GM18505 (cell line): ENCODE results near the gene CREB5.

Experiments
- ATAC-seq: cut with Tn5 transposase; IDR thresholded peaks from one replicate; pipeline ENCODE4 v1.9.1; 2021; ENCODE audit not compliant: unreplicated experiment
- POLR2A ChIP-seq: IDR thresholded peaks from 4 replicates; pipeline ENCODE4 v1.6.1; 2011; ENCODE audit warnings: borderline replicate concordance; ENCODE audit not compliant: insufficient read depth, insufficient read length; ENCODE audit errors: extremely low read depth

CREB5 gene

GRCh38 chr7:28678431-28678965 lies 266.2 kb downstream of the CREB5 start:
- no peak for TF ChIP-seq POLR2A
- no peak for ATAC-seq

DNA sequence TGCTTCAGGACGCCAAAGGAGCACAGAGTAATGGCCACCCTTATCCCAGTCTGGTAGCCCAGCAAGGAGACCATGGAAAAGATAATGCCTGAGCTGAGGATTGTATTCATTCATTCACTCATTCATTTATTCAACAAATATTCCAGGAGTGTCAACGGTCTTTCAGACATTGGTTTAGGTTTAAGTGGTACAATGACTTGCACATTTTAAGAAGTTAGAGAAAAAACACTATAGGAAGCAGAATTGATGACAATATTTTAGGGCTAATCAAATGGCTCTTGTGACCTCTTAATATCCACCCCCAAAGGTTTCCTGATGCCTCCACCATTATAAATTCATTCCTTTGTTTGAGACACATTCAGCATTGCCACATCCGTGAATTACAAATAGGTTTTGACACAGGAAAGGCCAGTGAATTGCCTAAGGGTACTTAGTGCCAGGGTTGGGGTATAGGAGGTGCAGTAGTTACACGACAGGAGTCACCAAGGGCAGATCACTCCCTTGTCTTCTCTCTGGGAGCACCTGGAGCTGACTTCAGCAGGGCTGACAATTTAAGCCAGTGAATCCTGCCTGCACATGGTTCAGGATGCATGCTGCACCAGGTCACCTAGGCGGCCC lies 269.5 kb downstream of the CREB5 start:
- no peak for ATAC-seq
- no peak for TF ChIP-seq POLR2A

- no peak for ATAC-seq
- TF ChIP-seq POLR2A, result no peak
Observed at GRCh38 chr7:28682801-28683200, 270.5 kb downstream of the CREB5 start.

GRCh38 chr7:28684650-28685241 lies 272.4 kb downstream of the CREB5 start:
- no peak for TF ChIP-seq POLR2A
- ATAC-seq, result peak; percentile 22

- TF ChIP-seq POLR2A, result no peak
- ATAC-seq, result peak; percentile 33
Observed at GRCh38 chr7:28685242-28685643, 272.9 kb downstream of the CREB5 start.

- peak; percentile 57 for ATAC-seq
- no peak for TF ChIP-seq POLR2A
Observed at GRCh38 chr7:28685644-28686417, 273.5 kb downstream of the CREB5 start.

- no peak for TF ChIP-seq POLR2A
- no peak for ATAC-seq
Observed at GRCh38 chr7:28686418-28686800, 274.1 kb downstream of the CREB5 start.

GRCh38 chr7:28687537-28687936 lies 275.2 kb downstream of the CREB5 start:
- no peak for TF ChIP-seq POLR2A
- ATAC-seq, result no peak

- TF ChIP-seq POLR2A, result no peak
- no peak for ATAC-seq
Observed at GRCh38 chr7:28688174-28688573, 275.9 kb downstream of the CREB5 start.

DNA sequence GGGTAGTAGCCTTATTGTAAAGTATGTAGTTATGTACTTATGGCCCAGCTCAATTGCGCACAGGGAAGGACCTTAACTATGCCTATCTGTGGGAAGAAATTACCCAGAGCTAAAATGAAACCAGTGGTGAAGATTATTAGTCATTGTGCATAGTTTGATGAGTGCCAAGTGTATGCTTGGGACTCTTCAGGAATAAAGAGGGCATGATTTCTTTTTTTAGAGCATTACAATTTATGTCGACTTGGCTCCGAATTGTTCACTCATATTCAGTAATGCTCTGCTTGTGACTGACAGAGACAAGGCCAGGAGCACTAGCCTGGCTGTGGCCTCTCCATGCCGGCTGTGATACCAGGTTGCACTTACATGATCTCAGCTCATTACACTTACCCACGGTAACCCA lies 276.3 kb downstream of the CREB5 start:
- no peak for ATAC-seq
- no peak for TF ChIP-seq POLR2A

- no peak for ATAC-seq
- no peak for TF ChIP-seq POLR2A
Observed at GRCh38 chr7:28695300-28696295, 283.3 kb downstream of the CREB5 start.

GRCh38 chr7:28697913-28698563 lies 285.7 kb downstream of the CREB5 start:
- TF ChIP-seq POLR2A, result no peak
- ATAC-seq, result no peak
